Stimulated activated naive CD8-positive, alpha-beta T cell treated with anti-CD3 and anti-CD28 coated beads, Interleukin-15, Interleukin-2, amounts not matched to agents 100 U/mL and 50 U/mL, for 24 hours (primary cell): ENCODE measurements around the gene CTCFL.

ENCODE experiments used
- ATAC-seq: fragments of 150-1000 bp; cut with Tn5 transposase; one replicate; pipeline ENCODE4 v1.10.0; 2021
- DNase-seq: peaks from one replicate; pipeline ENCODE4 v3.0.0; 2021

Gene CTCFL, protein sequence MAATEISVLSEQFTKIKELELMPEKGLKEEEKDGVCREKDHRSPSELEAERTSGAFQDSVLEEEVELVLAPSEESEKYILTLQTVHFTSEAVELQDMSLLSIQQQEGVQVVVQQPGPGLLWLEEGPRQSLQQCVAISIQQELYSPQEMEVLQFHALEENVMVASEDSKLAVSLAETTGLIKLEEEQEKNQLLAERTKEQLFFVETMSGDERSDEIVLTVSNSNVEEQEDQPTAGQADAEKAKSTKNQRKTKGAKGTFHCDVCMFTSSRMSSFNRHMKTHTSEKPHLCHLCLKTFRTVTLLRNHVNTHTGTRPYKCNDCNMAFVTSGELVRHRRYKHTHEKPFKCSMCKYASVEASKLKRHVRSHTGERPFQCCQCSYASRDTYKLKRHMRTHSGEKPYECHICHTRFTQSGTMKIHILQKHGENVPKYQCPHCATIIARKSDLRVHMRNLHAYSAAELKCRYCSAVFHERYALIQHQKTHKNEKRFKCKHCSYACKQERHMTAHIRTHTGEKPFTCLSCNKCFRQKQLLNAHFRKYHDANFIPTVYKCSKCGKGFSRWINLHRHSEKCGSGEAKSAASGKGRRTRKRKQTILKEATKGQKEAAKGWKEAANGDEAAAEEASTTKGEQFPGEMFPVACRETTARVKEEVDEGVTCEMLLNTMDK

DNA sequence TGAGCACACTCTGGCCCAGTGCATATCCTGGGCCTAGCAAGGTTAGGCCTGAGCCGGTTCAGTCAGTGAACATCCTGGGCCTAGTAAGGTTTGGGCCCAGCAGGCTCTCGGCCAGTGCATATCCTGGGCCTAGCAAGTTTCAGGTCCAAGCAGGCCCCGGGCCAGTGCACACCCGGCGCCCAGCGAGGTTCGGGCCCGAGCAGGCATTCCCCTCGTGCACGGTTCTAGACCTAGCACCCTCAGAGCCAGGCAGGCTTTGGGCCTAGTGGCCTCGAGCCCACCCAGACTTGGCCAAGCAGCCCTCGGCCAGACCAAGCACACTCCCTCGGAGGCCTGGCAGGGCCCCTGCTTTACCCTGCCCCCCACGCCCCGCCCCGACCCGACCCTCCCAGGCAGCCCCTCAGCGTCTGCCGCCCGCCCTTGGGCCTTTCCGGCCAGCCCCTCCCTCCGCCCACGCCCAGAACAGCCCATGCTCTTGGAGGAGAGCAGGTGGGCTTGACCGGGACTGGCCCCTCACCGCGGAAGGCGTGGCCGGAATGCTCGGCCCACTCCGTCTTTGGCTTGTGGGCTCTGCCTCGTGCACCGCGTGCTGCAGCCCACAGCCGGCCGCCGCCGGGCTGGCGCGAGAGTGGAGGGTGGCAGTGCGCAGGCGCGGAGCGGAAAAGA, at the start of gene CTCFL:
Gene CTCFL, minus strand, starts transcription at position 630 of the 666 bp plus-strand sequence. CDS start 935 bp downstream, outside the sequence.
- ATAC-seq, result no peak
- DNase-seq, result no peak

DNA sequence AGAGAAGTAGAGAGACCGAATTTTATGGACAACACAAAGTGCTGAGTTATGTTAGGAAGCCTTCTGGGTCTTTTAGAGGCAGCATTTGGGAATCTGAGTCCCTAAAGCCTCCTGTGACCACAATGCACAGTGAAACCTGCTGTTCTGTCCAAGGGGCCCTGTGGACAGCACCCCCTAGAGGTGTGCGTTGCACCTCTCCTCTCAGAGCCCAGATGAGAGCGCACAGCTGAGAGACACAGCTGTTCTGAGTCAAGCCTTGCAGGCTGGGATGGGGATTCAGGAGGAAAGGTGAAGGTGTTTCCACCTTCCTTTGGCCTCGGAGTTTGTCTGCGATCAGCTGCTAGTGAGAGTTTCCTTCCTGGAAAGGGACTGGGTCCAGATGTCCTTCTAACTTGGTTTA, 49.0 kb upstream of the CTCFL start:
- ATAC-seq (no peak), DNase-seq (no peak)

GRCh38 chr20:57573242-57573641, 48.3 kb upstream of the CTCFL start:
- ATAC-seq, result no peak
- DNase-seq, result no peak

DNA sequence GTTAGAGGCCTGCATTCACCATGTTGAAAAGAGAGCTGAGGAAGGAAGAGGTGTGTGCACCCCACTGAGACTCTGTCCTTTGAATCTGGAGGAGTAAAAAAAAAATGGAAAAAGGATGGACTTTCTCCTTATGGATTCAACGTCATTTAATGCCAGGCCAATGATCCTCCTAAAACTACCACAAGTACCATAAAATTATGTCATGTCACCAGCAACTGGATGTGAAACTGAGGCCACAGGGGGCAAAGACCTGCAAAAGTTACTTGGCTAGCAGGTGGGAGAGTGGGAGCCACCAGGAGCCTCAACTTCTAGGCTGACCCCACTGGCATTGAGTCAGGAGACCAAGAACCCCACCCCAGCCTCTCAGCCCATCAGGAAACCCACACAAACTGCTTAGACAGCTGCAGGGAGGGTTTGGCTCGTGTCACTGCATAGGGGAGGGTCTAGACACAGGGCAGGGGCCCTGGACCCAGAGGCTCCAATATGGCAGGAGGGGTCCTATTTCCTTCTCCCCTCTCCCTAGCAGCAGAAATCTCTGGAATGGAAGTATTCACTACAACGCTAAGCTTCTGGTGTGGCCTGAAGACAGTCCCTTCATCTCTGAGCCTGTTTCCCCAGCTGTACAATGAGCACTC, 47.0 kb upstream of the CTCFL start:
- ATAC-seq (no peak), DNase-seq (no peak)

- ATAC-seq (no peak), DNase-seq (no peak)
These were observed 46.0 kb upstream of the CTCFL start for GRCh38 chr20:57570920-57571319.

DNA sequence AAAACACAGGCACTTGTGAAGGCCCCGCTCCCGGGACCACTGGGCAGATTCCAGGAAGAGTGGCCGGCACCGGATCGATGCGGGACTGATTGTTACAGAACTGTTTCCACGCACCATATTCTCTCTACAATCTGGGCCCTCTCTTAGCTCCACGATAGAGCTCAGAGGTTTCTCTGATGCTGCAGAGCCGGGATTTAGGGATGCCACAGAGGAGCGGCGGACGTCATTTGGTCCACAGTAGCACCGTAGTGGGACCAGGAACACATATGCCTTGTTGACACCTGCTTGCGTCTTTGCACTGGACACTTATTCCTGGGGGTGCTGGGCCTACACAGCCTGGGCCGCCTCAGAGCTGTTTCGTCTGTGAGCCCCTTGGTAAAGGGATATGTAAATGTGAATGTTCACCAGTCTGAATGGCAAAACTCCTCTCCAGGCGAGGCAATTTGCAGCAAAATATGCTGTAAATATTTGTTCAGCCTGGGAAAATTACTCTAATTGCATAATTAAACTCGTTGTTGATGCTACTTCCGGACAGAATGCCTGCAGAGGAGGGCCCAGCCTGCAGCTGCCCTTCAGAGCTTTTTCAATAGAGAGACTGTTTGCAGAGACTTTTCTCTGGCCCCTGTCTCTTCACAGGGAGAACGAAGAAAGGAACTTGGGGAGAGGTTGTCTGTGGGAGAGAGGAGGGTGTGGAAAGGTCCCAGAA, 45.4 kb upstream of the CTCFL start:
- DNase-seq (no peak), ATAC-seq (no peak)

GRCh38 chr20:57568960-57569359, 44.0 kb upstream of the CTCFL start:
- DNase-seq (no peak), ATAC-seq (no peak)

DNA sequence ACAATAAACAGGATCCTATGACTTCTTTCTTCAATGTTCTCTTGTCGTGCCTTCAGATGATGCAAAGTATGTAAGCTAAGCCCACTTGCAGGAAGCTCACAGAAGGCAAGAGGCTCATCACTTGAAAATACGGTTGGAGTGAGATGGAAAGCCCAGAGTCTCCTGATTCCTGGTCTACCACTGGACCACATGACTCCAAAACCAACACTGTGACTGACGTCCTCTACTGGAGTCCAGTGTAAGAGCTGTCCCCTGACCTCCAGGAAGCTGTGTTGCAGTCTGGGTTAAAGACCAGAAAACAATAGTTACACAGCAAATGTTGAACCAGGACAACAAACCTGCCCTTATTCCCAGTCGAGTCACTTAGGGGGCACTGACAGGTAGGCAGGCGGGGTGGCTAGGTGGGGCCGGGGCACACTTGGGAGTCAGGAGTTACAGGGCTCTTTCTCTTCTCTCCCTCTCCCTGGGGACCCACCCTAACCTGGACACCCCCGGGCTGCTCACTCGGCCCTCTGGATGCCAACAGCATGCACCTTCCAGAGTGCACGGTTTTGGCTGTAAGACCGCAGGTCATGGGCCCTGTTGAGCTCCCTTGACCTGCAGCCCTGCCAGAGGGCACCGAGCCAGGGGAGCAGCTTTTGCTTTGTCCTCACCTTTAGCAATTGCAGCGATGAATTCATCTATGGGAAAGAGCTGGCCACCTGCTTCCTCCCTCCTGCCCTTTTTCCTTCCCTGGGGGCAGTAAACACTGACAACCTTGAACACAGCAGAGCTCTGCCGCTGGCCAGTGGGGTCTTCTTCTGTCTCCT, 43.4 kb upstream of the CTCFL start:
- ATAC-seq, result no peak

DNA sequence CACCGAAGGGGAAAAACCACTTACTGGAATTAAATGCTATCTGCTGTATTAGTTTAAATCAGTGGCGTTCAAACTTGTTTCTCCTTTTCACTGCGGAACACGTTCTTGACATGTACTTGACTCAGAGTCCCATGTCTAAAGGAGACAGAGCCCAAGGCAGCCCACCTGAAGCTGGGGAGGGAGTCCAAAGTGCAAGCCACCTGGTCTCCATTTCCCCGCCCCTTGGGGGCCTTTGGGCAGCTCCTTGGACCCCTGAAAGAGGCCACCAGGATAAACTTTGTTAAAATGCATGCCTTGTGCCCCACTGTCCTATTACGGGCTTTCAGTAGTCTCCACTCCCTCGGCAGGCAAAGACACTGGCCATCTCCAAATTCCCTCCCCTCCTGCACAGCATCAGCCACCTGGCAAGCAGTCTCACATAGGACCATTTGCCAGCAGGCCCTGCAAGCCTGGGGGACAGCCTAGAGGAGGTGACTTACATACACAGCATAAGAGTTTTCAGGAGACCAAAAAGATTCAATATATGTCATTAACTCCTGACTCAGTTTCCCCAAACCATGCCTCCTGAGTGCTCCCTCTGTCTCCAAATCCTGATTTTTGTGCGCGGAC, 42.6 kb upstream of the CTCFL start:
- DNase-seq (no peak), ATAC-seq (no peak)

More for the DNA sequence above, 43.4 kb upstream of the CTCFL start:
- no peak for DNase-seq

GRCh38 chr20:57566803-57567459, 42.0 kb upstream of the CTCFL start:
- DNase-seq (no peak), ATAC-seq (no peak)

- no peak for DNase-seq
- no peak for ATAC-seq
These were observed 41.5 kb upstream of the CTCFL start for GRCh38 chr20:57566399-57566798.

DNA sequence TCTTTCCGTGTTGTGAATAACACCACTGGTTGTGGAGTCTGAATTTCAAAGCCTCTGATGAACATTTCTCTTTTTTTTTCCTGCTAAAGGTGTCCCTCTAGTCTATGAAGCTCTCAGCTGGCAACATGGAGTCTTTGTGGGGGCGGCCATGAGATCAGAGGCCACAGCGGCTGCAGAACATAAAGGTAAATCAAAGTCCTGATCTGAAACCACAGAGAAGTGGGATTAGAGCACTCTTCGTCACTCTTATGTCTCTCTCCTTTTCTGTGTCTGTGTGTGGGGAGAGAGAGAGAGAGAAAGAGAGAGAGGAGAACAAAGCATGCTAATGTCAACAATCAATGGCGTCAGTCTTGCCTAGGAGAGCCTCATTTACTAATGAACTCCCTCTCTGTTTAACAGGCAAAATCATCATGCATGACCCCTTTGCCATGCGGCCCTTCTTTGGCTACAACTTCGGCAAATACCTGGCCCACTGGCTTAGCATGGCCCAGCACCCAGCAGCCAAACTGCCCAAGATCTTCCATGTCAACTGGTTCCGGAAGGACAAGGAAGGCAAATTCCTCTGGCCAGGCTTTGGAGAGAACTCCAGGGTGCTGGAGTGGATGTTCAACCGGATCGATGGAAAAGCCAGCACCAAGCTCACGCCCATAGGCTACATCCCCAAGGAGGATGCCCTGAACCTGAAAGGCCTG, 40.2 kb upstream of the CTCFL start:
- DNase-seq (no peak), ATAC-seq (no peak)

DNA sequence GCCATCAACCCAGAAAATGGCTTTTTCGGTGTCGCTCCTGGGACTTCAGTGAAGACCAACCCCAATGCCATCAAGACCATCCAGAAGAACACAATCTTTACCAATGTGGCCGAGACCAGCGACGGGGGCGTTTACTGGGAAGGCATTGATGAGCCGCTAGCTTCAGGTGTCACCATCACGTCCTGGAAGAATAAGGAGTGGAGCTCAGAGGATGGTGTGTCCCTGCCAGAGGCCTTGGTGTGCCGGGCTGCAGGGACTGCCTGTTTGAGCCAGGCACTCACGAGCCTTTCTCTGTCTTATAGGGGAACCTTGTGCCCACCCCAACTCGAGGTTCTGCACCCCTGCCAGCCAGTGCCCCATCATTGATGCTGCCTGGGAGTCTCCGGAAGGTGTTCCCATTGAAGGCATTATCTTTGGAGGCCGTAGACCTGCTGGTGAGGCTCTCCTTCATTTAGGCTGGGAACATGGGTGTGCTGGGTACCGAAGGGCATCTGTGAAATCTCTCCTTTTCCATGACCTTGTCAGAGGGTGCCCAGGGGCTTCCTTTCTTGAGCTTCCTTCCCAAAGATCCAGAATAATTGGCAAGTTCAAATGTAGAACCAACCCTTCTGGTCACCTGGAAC, 39.4 kb upstream of the CTCFL start:
- DNase-seq (no peak), ATAC-seq (no peak)

GRCh38 chr20:57563522-57563921, 38.6 kb upstream of the CTCFL start:
- no peak for DNase-seq
- ATAC-seq, result no peak

DNA sequence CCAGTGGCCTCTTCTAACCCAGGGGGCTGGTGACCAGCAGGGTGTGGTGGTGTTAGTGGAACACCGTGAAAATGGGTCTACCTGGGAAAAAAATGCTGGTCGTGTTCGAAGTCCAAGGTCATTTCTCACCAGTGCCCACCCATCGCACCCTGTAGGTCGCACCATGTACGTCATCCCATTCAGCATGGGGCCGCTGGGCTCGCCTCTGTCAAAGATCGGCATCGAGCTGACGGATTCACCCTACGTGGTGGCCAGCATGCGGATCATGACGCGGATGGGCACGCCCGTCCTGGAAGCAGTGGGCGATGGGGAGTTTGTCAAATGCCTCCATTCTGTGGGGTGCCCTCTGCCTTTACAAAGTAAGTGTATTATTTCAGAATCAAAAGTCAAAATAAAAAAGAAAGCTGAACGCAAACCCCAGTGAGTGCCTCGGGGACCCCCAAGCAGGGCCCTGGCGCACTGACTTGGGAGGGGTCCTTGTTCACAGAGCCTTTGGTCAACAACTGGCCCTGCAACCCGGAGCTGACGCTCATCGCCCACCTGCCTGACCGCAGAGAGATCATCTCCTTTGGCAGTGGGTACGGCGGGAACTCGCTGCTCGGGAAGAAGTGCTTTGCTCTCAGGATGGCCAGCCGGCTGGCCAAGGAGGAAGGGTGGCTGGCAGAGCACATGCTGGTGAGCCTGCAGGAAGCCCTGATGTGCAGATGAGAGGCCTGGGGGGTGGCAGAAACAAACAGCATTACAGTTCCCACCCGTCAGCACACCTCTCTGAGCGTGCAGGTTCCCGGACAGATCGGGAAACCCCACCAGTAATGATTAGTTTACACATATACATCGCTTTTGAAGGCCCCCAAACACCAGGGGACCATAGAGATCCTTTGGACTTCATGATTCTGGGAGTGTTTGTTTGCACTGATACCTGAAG, 37.9 kb upstream of the CTCFL start:
- ATAC-seq, result no peak
- DNase-seq, result no peak

GRCh38 chr20:57561356-57562279, 36.7 kb upstream of the CTCFL start:
- no peak for DNase-seq
- ATAC-seq, result no peak
